ENCODE data around the gene TBX18.

GRCh38 chr6:84774985-84775284 lies 10.5 kb upstream of the TBX18 start:
- TF ChIP-seq CTCF (IDR thresholded peaks at IDR 0.05; ENCODE audit: low read depth, low read length) (no peak), POLR2A (IDR thresholded peaks at IDR 0.05; ENCODE audit: extremely low read depth, insufficient read length) (no peak), MAX (IDR thresholded peaks at IDR 0.05; ENCODE audit: low read depth, low read length) (no peak)

All from NB4 (cell line).